HUES6 (cell line): ENCODE results near the gene TRMT61A.
A peak's percentile ranks its signal among the peaks of the same experiment; 100 is the strongest.

Source experiments
- H3K27ac ChIP-seq: 2 replicates; pipeline ENCODE4 v1.7.0; 2013; ENCODE audit warnings: low read depth, mild to moderate bottlenecking, low read length, inconsistent platforms
- H3K27me3 ChIP-seq: 2 replicates; pipeline ENCODE4 v1.6.1; 2013; ENCODE audit warnings: low read length; ENCODE audit not compliant: control insufficient read depth, insufficient read depth
- H3K36me3 ChIP-seq: 2 replicates; pipeline ENCODE4 v1.6.1; 2013; ENCODE audit warnings: low read length; ENCODE audit not compliant: control insufficient read depth, insufficient read depth
- H3K4me1 ChIP-seq: 2 replicates; pipeline ENCODE4 v1.6.1; 2013; ENCODE audit warnings: low read length; ENCODE audit not compliant: control insufficient read depth, insufficient read depth
- H3K4me3 ChIP-seq: 2 replicates; pipeline ENCODE4 v1.5.1; 2013; ENCODE audit warnings: low read depth, low read length
- H3K9ac ChIP-seq: one replicate; pipeline ENCODE4 v1.6.1; 2013; ENCODE audit warnings: mild to moderate bottlenecking, low read length
- H3K9me3 ChIP-seq: 2 replicates; pipeline ENCODE4 v1.6.1; 2013; ENCODE audit warnings: low read depth, low read length; ENCODE audit not compliant: control insufficient read depth, insufficient read depth

TRMT61A gene

GRCh38 chr14:103519043-103519836 is 9.8 kb upstream of the TRMT61A start:
- Histone ChIP-seq H3K4me1 (peaks cover 26% of the 10 kb centered on the region), H3K36me3 (peaks cover 18% of the 10 kb centered on the region), H3K9ac (no peak overlapping the region), H3K27ac (no peak overlapping the region), H3K9me3 (no peaks in the 10 kb centered on the region), H3K4me3 (no peak overlapping the region), H3K27me3 (peaks cover 15% of the 10 kb centered on the region)

DNA sequence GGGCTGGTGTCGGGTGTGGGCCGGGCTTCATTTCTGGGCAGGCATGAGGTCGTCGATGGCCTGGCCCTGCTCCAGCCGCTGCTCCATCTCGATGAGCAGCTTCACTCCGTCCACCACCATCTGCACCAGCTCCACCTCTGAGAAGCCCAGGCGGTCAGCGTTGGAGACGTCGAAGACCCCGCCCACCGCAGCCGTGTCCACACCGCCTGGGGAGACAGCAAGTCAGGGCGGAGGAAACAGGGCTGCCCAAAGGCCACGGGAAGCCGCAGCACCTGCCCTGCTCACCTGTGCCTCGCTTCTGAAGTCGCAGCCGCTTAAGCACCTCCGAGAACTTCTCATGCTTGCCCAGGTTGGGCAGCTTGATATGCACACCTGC is 9.2 kb upstream of the TRMT61A start:
- no peak overlapping the region for H3K4me3 ChIP-seq
- no peak overlapping the region for H3K9ac ChIP-seq
- H3K9me3 ChIP-seq = no peaks in the 10 kb centered on the region
- H3K36me3 ChIP-seq = peaks cover 18% of the 10 kb centered on the region
- peaks cover 29% of the 10 kb centered on the region for H3K4me1 ChIP-seq
- H3K27ac ChIP-seq = no peak overlapping the region
- peaks cover 20% of the 10 kb centered on the region for H3K27me3 ChIP-seq

DNA sequence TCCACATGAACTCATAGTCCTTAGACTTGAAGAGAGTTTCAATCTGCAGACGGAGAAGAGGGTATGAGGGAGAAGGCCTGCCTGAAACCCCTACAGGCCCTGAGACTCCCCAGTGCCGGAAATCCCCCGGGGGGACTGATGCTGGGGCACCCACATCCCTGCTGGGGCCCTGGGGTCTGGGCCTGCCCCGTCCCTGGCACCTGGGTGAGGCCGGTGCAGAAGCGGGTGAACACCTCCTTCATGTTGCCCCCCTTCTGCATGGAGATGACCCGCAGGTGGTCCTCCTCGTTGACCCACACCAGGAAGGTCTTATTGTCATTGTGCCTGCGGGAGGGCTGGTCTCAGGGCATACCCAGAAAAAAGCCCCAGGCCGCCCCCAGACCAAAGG is 8.7 kb upstream of the TRMT61A start:
- Histone ChIP-seq H3K36me3 (peaks cover 18% of the 10 kb centered on the region), H3K4me1 (peaks cover 29% of the 10 kb centered on the region), H3K4me3 (peak overlapping the region; percentile 68), H3K27me3 (peaks cover 22% of the 10 kb centered on the region), H3K9me3 (no peaks in the 10 kb centered on the region), H3K27ac (no peak overlapping the region), H3K9ac (no peak overlapping the region)

DNA sequence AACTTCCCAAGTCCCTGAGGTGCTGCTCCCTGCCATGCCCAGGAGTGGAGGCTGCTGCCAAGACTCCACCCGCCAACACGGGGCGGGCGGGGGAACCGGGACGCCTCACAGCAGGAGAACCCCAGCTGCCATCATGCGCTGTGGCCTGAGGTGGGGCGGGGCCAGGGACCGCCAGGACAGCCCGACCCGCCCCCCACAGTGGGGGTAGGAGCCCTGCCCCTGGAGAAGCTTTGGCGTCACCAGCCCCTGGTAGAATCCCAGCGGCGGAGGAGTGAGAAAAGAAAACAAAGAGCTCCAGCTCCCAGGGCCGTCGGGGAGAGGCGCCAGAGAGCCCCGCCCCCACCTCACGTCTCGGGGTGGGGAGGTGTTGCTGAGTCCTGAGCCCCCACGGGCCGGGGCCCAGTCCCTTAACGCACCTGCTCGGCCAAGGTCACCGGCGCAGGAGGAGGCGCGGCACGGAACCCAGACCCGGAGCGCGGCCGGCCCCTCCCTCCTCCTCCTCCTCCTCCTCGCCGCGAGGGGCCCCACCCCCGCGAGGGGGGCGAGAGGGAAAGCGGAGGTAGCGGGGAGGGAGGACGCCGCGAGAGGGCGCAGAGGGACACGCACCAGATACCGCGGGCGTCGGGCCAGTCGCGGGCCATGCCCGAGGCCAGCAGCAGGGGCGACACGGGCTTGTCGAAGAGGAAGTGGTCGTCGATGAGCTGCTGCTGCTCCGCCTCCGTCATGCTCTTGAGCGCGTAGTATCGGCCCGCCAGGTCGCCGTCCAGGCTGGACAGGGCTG is 8.1 kb upstream of the TRMT61A start:
- Histone ChIP-seq H3K9ac (peak overlapping the region; percentile 34), H3K9me3 (no peaks in the 10 kb centered on the region), H3K4me3 (peak overlapping the region; percentile 68), H3K36me3 (peaks cover 18% of the 10 kb centered on the region), H3K4me1 (peaks cover 29% of the 10 kb centered on the region), H3K27me3 (peaks cover 22% of the 10 kb centered on the region), H3K27ac (no peak overlapping the region)

DNA sequence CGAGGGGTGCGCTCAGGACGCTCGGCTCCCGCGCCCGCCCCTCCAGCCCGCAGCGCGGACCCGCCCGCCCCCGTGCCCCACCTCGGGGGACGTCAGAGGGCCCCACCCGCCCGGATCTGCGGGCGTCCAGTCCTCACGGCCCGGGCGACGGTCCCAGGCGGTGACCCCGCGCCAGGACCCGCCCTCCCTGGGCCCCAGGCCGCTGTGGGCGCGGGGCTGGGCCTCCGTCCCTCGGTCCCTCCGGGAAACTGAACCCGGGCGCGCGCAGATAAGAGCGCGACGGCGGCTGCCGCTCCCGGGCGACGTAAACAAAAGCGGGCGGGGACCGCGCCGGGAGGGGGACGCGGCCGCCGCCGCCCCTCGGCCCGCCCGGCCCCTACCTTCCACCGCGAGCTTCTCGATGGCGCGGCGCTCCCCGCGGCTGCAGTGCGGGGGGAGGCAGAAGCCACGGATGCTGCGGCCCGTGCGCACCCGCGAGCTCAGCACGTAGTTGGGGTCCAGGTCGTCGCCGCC is 7.5 kb upstream of the TRMT61A start:
- peaks cover 18% of the 10 kb centered on the region for H3K36me3 ChIP-seq
- peak overlapping the region; percentile 68 for H3K4me3 ChIP-seq
- H3K9ac ChIP-seq = peak overlapping the region; percentile 80
- peaks cover 22% of the 10 kb centered on the region for H3K27me3 ChIP-seq
- no peak overlapping the region for H3K27ac ChIP-seq
- no peaks in the 10 kb centered on the region for H3K9me3 ChIP-seq
- H3K4me1 ChIP-seq = peaks cover 29% of the 10 kb centered on the region

GRCh38 chr14:103521951-103522563 is 6.9 kb upstream of the TRMT61A start:
- H3K9ac ChIP-seq = peak overlapping the region; percentile 80
- peaks cover 29% of the 10 kb centered on the region for H3K4me1 ChIP-seq
- H3K36me3 ChIP-seq = peaks cover 18% of the 10 kb centered on the region
- H3K27ac ChIP-seq = no peak overlapping the region
- H3K27me3 ChIP-seq = peaks cover 22% of the 10 kb centered on the region
- H3K9me3 ChIP-seq = no peaks in the 10 kb centered on the region
- peak overlapping the region; percentile 68 for H3K4me3 ChIP-seq

DNA sequence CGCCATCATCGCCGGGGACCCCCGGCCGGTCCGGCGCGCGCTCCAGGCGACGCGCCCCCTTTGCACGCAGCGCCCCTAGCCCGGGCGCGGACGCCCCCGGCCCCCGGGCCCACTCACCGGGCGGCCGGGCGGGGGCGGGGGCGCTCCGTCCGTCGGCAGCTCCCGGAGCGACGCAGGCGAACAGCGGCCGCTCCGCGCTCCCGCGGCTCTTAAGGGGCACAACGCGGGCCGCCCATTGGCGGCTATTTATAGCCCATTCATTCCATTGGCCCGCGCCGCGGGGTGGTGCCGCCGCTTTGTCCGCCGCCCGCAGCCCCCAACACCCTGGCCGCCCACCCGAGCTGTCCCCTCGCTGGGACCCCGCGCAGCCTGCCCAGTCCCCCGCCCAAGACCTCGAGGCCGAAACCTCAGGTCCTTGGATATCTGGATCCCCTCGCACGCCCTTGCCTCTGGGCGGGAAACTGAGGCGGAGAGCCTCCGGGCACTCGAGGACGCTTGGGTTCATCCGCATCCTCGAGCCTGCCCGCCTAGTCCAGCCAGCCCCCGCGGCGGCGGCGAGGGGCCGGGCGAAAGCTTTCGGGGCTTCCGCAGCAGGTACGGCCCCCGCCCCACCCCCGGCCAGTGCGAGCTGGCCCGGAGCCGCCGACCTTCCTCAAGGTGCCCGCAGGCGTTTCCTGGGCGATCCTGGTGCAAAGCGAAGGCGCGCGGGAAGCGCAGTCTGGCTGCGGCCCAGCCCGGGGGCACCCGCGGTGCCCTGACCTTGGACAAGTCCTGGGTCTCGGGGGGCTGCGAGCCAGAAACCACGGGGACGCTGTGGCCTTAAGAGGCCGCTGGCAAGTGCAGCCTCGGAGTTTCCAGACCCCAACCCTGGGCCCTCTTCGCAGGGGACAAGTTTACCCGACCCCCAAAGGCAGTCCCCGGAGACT is 6.1 kb upstream of the TRMT61A start, which contains the start of gene CKB:
CKB (minus strand) TSS at position 182 of the 926 bp plus-strand sequence. CDS start 337 bp downstream, outside the sequence.
- peak within 1 kb of the TSS; percentile 68 for H3K4me3 ChIP-seq
- H3K36me3 ChIP-seq = peaks cover 18% of the 10 kb centered on the region
- peak within 1 kb of the TSS; percentile 80 for H3K9ac ChIP-seq
- peaks cover 22% of the 10 kb centered on the region for H3K27me3 ChIP-seq
- H3K27ac ChIP-seq = peak within 1 kb of the TSS; percentile 34; the same call in 1 of the 2 replicates
- no peaks in the 10 kb centered on the region for H3K9me3 ChIP-seq
- peaks cover 28% of the 10 kb centered on the region for H3K4me1 ChIP-seq

GRCh38 chr14:103523575-103523954 is 5.4 kb upstream of the TRMT61A start:
- Histone ChIP-seq H3K27me3 (peaks cover 22% of the 10 kb centered on the region), H3K36me3 (peaks cover 18% of the 10 kb centered on the region), H3K4me1 (peaks cover 29% of the 10 kb centered on the region), H3K9ac (peak overlapping the region; percentile 9), H3K4me3 (peak overlapping the region; percentile 68), H3K27ac (no peak overlapping the region), H3K9me3 (no peaks in the 10 kb centered on the region)

- peaks cover 22% of the 10 kb centered on the region for H3K27me3 ChIP-seq
- H3K36me3 ChIP-seq = peaks cover 12% of the 10 kb centered on the region
- H3K4me3 ChIP-seq = no peak overlapping the region
- no peak overlapping the region for H3K9ac ChIP-seq
- H3K9me3 ChIP-seq = no peaks in the 10 kb centered on the region
- peaks cover 25% of the 10 kb centered on the region for H3K4me1 ChIP-seq
- H3K27ac ChIP-seq = no peak overlapping the region
Observed at GRCh38 chr14:103524002-103524935, 4.7 kb upstream of the TRMT61A start.
